HG03039 (cell line): ENCODE results near the gene FERD3L.
"Not testable (repeated sequence)": the region's sequence is repeated elsewhere in the genome, so short reads cannot be mapped to it uniquely, and the experiment has no call there.

Experiments used
- ATAC-seq: cut with Tn5 transposase; IDR thresholded peaks from one replicate; pipeline ENCODE4 v1.9.1; 2021; ENCODE audit warnings: mild to moderate bottlenecking, moderate library complexity; ENCODE audit not compliant: unreplicated experiment

Gene FERD3L, protein sequence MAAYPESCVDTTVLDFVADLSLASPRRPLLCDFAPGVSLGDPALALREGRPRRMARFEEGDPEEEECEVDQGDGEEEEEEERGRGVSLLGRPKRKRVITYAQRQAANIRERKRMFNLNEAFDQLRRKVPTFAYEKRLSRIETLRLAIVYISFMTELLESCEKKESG

DNA sequence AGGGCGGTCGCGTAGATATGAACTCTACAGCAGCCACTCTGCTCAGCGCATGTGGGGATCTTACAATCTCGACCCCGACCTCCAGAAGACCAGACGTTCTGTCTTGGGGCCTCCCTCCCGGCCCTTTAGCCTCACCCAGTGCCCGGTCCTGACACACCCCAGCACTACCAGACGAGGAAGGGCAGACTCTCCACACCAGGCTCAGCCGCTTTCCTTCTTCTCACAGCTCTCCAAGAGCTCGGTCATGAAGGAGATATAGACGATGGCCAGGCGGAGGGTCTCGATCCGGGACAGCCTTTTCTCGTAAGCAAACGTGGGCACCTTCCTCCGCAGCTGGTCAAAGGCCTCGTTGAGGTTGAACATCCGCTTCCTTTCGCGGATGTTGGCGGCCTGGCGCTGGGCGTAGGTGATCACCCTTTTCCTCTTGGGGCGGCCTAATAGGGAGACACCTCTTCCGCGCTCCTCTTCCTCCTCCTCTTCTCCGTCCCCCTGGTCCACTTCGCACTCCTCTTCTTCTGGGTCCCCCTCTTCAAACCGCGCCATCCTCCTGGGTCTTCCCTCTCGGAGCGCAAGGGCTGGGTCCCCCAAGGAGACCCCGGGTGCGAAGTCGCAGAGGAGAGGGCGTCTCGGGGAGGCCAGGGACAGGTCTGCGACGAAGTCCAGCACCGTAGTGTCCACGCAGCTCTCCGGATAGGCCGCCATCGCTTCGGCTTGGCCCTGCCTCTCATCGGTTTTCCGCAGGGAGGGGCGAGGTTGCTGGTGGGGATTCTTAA is at the start of gene FERD3L:
Gene FERD3L, minus strand, starts transcription at position 761 of the 773 bp plus-strand sequence. Its CDS starts 59 bp downstream, at position 702.
- ATAC-seq, result no peak

GRCh38 chr7:19194417-19194816 is 49.2 kb upstream of the FERD3L start:
- ATAC-seq, result not testable (repeated sequence)

- ATAC-seq, result no peak
Measured at GRCh38 chr7:19181634-19182033, 36.4 kb upstream of the FERD3L start.

DNA sequence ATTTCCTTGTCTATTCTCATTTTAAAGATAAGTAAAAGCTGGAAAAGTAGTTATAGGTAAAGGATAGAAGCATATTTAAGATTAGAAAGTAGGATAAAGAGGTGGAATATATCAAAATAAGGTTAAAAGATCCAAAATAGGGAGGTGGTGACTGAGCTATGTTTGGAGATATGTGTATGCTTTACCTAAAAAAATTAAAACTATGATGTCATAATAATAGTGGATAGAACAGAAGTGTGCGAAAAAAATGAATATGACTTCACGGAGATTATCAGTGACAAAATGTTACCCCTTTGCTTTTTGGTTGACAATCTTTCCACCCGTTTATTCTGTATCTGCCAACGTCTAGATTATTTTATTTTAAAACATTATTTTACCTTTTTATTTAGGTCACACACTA is 33.4 kb upstream of the FERD3L start:
- no peak for ATAC-seq

DNA sequence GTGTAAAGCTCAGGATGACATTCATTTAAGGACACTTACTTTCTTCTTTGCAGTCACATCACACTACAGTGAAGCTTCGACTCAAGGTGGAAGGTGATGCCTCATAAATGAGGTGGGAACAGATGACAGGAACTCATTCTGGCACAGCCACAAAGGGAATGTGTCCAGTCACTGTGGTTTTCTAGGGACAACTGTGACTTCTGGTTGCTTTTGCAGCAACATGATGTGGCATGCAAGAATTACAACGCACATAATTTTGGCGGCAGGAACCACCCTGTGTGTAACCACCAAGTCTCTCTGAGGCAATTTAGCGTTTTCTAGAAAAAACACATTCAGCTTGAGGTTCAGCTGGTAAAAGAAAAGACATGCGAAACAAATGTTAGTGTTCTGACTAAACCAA is 32.0 kb upstream of the FERD3L start:
- no peak for ATAC-seq

DNA sequence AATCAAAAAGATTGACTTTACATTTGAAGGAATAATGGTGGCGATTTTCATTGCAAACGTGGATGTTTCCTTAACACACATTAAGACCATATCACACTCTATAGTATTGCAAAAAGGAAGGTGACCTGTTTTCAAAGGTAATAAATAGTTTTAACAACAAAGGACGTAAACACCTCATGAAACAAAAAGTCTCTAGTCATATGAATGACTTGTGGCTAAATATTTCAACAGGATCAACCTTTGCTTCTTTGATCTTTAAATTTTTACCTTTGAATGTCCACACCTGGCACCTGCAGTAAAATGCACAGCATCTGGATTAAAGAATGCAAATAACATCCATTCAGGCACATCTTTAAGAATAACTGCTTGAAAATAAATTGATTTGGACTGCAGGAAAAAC is 30.0 kb upstream of the FERD3L start:
- no peak for ATAC-seq

- ATAC-seq, result no peak
Measured at GRCh38 chr7:19161671-19162070, 16.4 kb upstream of the FERD3L start.

DNA sequence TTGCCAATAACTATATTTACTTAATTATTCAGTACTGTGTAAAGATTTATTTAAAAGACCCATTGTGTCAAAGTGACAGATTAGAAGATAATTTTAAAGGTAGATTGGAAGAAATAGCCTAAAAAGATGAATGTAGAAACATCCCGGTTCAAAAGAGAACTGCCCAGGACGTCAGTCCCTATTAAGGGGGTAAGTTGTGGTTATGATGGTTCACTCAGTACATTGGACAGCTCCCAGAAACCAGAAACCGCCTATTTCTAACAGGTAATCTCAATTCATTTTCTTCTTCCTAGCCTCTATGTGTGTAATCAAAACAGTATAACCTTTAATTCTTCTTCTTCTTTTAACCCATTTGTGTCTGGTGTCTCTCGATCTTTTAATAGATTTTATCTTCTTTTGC is 1.5 kb upstream of the FERD3L start:
- ATAC-seq, result no peak

- ATAC-seq, result no peak
Measured at GRCh38 chr7:19145434-19146115, 354 bp upstream of the FERD3L start.

- no peak for ATAC-seq
Measured at GRCh38 chr7:19143881-19144574, 1.2 kb downstream of the FERD3L start.

- no peak for ATAC-seq
Measured at GRCh38 chr7:19139706-19140327, 5.4 kb downstream of the FERD3L start.

DNA sequence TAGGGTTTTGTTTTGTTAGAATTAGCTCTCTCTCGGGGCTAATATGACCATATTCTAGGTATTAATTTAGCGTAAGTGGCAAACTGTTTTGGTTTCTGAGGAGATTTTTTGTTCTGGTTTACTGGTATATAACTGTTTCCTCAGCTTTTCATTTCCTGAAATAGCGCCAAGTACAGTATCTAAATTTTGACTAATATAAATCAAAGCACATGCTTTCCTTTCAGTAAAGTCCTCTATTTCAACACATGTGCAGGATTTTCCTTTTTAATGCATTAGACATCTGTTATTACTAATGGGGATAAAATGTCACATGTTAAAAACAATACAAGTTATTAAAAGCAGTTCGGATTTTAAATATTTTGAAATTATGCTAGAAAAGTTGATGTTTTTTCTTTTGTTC is 11.3 kb downstream of the FERD3L start:
- ATAC-seq, result no peak

GRCh38 chr7:19133390-19133789 is 11.8 kb downstream of the FERD3L start:
- ATAC-seq, result no peak

- ATAC-seq, result no peak
Measured at GRCh38 chr7:19128856-19129255, 16.4 kb downstream of the FERD3L start.

- no peak for ATAC-seq
Measured at GRCh38 chr7:19121977-19122588, 23.1 kb downstream of the FERD3L start.

DNA sequence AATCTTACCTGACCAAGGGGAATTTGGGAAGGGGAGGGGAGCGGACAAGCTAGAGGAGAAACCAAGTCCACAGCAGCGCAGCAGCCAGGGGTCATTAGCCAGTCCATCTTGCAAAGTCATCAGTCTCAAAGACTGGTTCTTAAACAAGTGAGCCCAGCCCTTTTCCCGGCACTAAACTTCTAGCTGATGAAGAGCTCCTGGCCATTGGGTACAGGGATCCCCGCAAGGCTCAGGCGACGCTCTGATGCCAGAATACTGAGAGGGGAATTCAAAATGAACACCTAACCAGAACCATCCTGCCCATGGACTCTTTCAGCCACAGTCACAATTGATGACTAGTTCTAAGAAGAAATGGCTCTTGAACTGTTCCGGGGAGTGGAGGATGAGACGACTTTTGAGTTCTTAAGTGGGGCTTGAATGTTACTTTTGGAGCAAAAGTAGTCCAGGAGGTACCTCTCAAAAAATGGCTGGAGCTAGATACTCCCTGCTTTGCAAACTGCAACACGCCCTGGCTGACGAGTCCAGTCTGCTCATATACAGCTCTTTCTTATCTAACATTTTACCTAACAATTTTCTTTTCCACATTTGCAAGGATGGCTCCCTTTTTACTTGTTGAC is 25.2 kb downstream of the FERD3L start:
- ATAC-seq, result no peak

DNA sequence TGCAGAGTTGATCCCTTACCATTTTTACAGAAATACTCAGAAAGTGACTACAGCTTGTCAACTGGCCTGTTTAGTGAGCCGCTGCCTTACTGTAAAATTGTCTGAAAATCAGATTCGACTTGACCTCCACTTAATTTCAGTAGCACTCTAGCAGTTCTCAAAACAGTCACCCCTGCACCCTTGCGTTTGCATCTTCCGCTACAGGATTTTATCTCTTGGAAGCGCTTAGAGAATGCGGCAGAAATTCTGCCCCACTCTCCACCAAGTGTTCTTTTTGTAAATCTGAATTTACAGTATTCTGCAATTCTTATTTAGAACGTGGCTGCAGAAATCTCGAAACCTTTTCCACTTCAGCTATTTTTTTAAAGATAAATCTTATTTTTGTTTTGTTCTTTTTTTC is 25.8 kb downstream of the FERD3L start:
- ATAC-seq, result no peak

DNA sequence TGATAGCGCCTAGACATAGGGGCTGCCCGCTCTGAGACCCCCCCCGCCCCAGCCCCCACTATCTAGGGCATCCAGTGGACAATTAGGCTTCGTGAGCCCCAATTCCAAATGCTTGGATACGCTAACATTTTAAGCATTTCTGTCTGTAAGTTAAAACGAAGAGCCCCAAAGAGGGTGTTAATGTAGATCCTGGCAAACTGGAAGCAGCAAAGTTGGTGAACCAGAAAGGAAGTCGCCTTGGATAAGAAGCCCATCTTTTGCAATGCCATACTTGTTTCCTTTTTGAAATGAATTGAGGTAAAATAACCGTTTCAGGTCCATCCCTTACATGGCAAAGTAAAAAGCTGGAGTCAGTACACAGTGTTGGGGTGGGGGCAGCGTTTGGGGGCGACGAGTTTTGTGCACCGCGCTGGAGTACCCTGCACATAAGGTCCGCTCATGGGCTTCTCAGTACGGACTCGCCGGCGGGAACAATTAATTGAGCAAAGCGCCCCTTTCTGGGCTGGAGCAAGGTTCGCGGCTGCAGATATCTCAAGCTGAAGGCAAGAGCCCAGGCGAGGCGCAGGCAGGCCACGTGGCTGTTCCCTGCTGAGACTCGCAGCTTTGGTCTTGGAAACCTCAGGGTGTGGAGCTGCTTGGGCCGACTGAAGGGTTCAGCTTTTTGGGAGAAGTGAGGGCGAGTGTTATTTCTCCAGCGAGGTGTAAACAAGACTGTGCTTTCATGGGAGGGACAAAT is 26.4 kb downstream of the FERD3L start:
- no peak for ATAC-seq

GRCh38 chr7:19117870-19118608 is 27.2 kb downstream of the FERD3L start:
- ATAC-seq, result no peak
